HCT116 (cell line): ENCODE results near the gene WFDC12. TPM values are rescaled to one million over a fixed set of nuclear protein-coding genes. Genes with fewer than 3 reads are reported as not detected.

Experiments
- ATAC-seq: fragments of 200-7000 bp; cut with Tn5 transposase; 2 replicates; pipeline ENCODE4 v1.9.1; 2020; ENCODE audit warnings: mild to moderate bottlenecking, moderate library complexity
- BruUV-seq: library from RNA; stranded (reverse); fragments of 400-500 nt; replicated peaks from 2 replicates; lab custom pipeline; 2021; lab: Mats Ljungman, UMichigan
- CTCF ChIA-PET: fragments of 300-600 bp; sonication (Branson Sonifier 250); formaldehyde crosslinking; loops from one replicate; lab custom pipeline; 2021; ENCODE audit warnings: antibody characterized with exemption; lab: Charles Lee
- POLR2A ChIA-PET: fragments of 300-600, 350-600 bp; sonication (Branson Sonifier 250); formaldehyde crosslinking; loops from one replicate; lab custom pipeline; 2021; ENCODE audit warnings: antibody characterized with exemption; lab: Charles Lee
- RAD21 ChIA-PET, 2 experiments: fragments of 300-600 bp; sonication (Branson Sonifier 250); formaldehyde crosslinking; loops; one replicate each; lab custom pipeline; 2023; ENCODE audit warnings: low total read pairs in 2 of 2; ENCODE audit not compliant: uncharacterized antibody in 2 of 2, unreplicated experiment in 2 of 2, low non-redundant PET in 1 of 2; lab: Charles Lee
- DNase-seq: peaks from one replicate; pipeline ENCODE4 v3.0.0-alpha.2; 2010; ENCODE audit warnings: low read depth, low spot score
- H2AFZ ChIP-seq: fragments of 200-600 bp; shearing (Covaris generic), sonication (generic); 2 replicates; pipeline ENCODE4 v1.6.1; 2017; ENCODE audit warnings: low read depth, mixed run types, mixed read lengths, antibody characterized with exemption, low read length; ENCODE audit not compliant: poor library complexity, severe bottlenecking
- H3K27ac ChIP-seq: 2 replicates; pipeline ENCODE4 v1.5.1; 2012; ENCODE audit warnings: low read depth, low read length
- H3K27me3 ChIP-seq: fragments of 200-600 bp; sonication (generic); 2 replicates; pipeline ENCODE4 v1.6.1; 2016; ENCODE audit warnings: mixed run types, low read length, mixed read lengths; ENCODE audit not compliant: insufficient read depth
- H3K36me3 ChIP-seq, 2 experiments: fragments of 200-500 bp in 1 of 2; fragments of 200-600 bp in 1 of 2; sonication (Bioruptor generic) in 1 of 2; sonication (generic) in 1 of 2; 2 replicates each; pipeline versions ENCODE4 v1.5.1 to v1.6.1; 2014 to 2016; ENCODE audit warnings: low read length in 2 of 2, inconsistent platforms in 1 of 2, mixed read lengths in 1 of 2, mixed run types in 1 of 2; ENCODE audit not compliant: insufficient read depth in 2 of 2, control insufficient read depth in 1 of 2
- H3K4me1 ChIP-seq, 2 experiments: fragments of 200-600 bp in 1 of 2; sonication (generic) in 1 of 2; 2 replicates each; pipeline versions ENCODE4 v1.5.1 to v1.6.1; 2012 to 2017; ENCODE audit warnings: low read length in 2 of 2, inconsistent platforms in 1 of 2, mild to moderate bottlenecking in 1 of 2, mixed read lengths in 1 of 2, mixed run types in 1 of 2, moderate library complexity in 1 of 2; ENCODE audit not compliant: insufficient read depth in 2 of 2, control insufficient read depth in 1 of 2
- H3K4me2 ChIP-seq: fragments of 200-600 bp; sonication (generic); 2 replicates; pipeline ENCODE4 v1.6.1; 2017; ENCODE audit warnings: mixed run types, low read length, mixed read lengths
- H3K4me3 ChIP-seq, 2 experiments: fragments of 200-600 bp in 1 of 2; sonication (generic) in 1 of 2; replicated peaks in 1 of 2; 2 replicates each; pipeline ENCODE4 v1.5.1; 2011 to 2016; ENCODE audit warnings: low read length in 2 of 2, control low read depth in 1 of 2, low read depth in 1 of 2, mild to moderate bottlenecking in 1 of 2, mixed read lengths in 1 of 2, mixed run types in 1 of 2
- H3K79me2 ChIP-seq: fragments of 200-600 bp; sonication (generic); 2 replicates; pipeline ENCODE4 v1.6.1; 2017; ENCODE audit warnings: mild to moderate bottlenecking, mixed run types, low read length, moderate library complexity, mixed read lengths; ENCODE audit not compliant: insufficient read depth
- H3K9ac ChIP-seq: fragments of 200-600 bp; sonication (generic); 2 replicates; pipeline ENCODE4 v1.6.1; 2016; ENCODE audit warnings: low read length, mixed read lengths
- H3K9me2 ChIP-seq: fragments of 200-600 bp; sonication (generic), shearing (Covaris generic); 2 replicates; pipeline ENCODE4 v1.6.1; 2017; ENCODE audit warnings: mixed run types, mild to moderate bottlenecking, moderate library complexity; ENCODE audit not compliant: insufficient read depth
- H3K9me3 ChIP-seq, 2 experiments: fragments of 200-500 bp in 1 of 2; fragments of 200-600 bp in 1 of 2; sonication (Bioruptor generic) in 1 of 2; sonication (generic) in 1 of 2; 2 replicates each; pipeline ENCODE4 v1.6.1; 2014 to 2017; ENCODE audit warnings: low read length in 2 of 2, mixed read lengths in 2 of 2, inconsistent platforms in 1 of 2, low read depth in 1 of 2, mild to moderate bottlenecking in 1 of 2, mixed run types in 1 of 2, moderate library complexity in 1 of 2; ENCODE audit not compliant: control insufficient read depth in 1 of 2, insufficient read depth in 1 of 2
- H4K20me1 ChIP-seq: fragments of 200-600 bp; sonication (generic), shearing (Covaris generic); 2 replicates; pipeline ENCODE4 v1.6.1; 2017; ENCODE audit warnings: mixed run types, mild to moderate bottlenecking, moderate library complexity; ENCODE audit not compliant: insufficient read depth
- CEBPB ChIP-seq: IDR thresholded peaks from 2 replicates; pipeline ENCODE4 v1.6.1; 2012; ENCODE audit warnings: low read depth
- CTCF ChIP-seq, 3 experiments: fragments of 200-600 bp in 1 of 3; sonication (generic) in 1 of 3; IDR thresholded peaks in 2 of 3; conservative IDR thresholded peaks in 1 of 3; 2 replicates each; pipeline ENCODE4 v1.5.1; 2012 to 2017; ENCODE audit warnings: low read depth in 2 of 3, low read length in 2 of 3, antibody characterized with exemption in 1 of 3, borderline replicate concordance in 1 of 3, control low read depth in 1 of 3, mild to moderate bottlenecking in 1 of 3, mixed read lengths in 1 of 3, mixed run types in 1 of 3, moderate library complexity in 1 of 3; ENCODE audit not compliant: insufficient read depth in 1 of 3
- EZH2 ChIP-seq: fragments of 200-600 bp; sonication (generic); IDR thresholded peaks from 2 replicates; pipeline ENCODE4 v1.6.1; 2017; ENCODE audit warnings: antibody characterized with exemption, mixed run types
- EZH2phosphoT487 ChIP-seq: fragments of 200-600 bp; IDR thresholded peaks from 2 replicates; pipeline ENCODE4 v1.6.1; 2018; ENCODE audit warnings: antibody characterized with exemption, borderline replicate concordance
- FOSL1 ChIP-seq: IDR thresholded peaks from 2 replicates; pipeline ENCODE4 v1.6.1; 2012; ENCODE audit warnings: low read depth
- JUND ChIP-seq: IDR thresholded peaks from 2 replicates; pipeline ENCODE4 v1.6.1; 2012
- POLR2AphosphoS5 ChIP-seq: IDR thresholded peaks from 2 replicates; pipeline ENCODE4 v1.6.1; 2011; ENCODE audit warnings: mild to moderate bottlenecking, low read depth, low read length, moderate library complexity
- RAD21 ChIP-seq: IDR thresholded peaks from 2 replicates; pipeline ENCODE4 v1.6.1; 2012; ENCODE audit warnings: low read depth, mild to moderate bottlenecking
- REST ChIP-seq: IDR thresholded peaks from 2 replicates; pipeline ENCODE4 v1.6.1; 2012; ENCODE audit warnings: low read depth
- SIN3A ChIP-seq: IDR thresholded peaks from 2 replicates; pipeline ENCODE4 v1.6.1; 2012; ENCODE audit warnings: low read depth
- SP1 ChIP-seq: IDR thresholded peaks from 2 replicates; pipeline ENCODE4 v1.6.1; 2012; ENCODE audit warnings: low read depth
- TCF7L2 ChIP-seq: IDR thresholded peaks from 2 replicates; pipeline ENCODE4 v1.7.0; 2011; ENCODE audit warnings: borderline replicate concordance, inconsistent platforms; ENCODE audit not compliant: insufficient read depth, insufficient read length; ENCODE audit errors: extremely low read depth
- YY1 ChIP-seq: IDR thresholded peaks from 2 replicates; pipeline ENCODE4 v1.6.1; 2011; ENCODE audit warnings: low read length, low read depth, moderate library complexity, mild to moderate bottlenecking; ENCODE audit not compliant: insufficient replicate concordance; ENCODE audit errors: extremely low read depth
- ZBTB33 ChIP-seq: IDR thresholded peaks from 2 replicates; pipeline ENCODE4 v1.6.1; 2011; ENCODE audit warnings: mild to moderate bottlenecking, low read length, moderate library complexity; ENCODE audit not compliant: insufficient replicate concordance; ENCODE audit errors: extremely low read depth
- ZFX ChIP-seq: fragments of 450-650 bp; IDR thresholded peaks from 2 replicates; pipeline ENCODE4 v1.6.1; 2017
- ZNF274 ChIP-seq: fragments of 200-500 bp; sonication (Bioruptor generic); IDR thresholded peaks from 2 replicates; pipeline ENCODE4 v1.6.1; 2014; ENCODE audit warnings: mild to moderate bottlenecking, low read depth, low read length, inconsistent platforms
- intact Hi-C: fragments of 100-400 bp; cut with micrococcal nuclease; formaldehyde crosslinking; loops from 2 replicates; pipeline ENCODE4 v1.10.0; 2022
- total RNA-seq: library from RNA; stranded (reverse); gene quantifications from one replicate; pipeline ENCODE4 v1.2.1, GENCODE V29; 2021; ENCODE audit not compliant: unreplicated experiment
- TF ChIP-seq, protein P1 (sequence below): IDR thresholded peaks from 2 replicates; pipeline ENCODE4 v1.6.1; 2012
- TF ChIP-seq, protein P2 (sequence below): IDR thresholded peaks from 2 replicates; pipeline ENCODE4 v1.6.1; 2012

WFDC12 gene
- total RNA-seq, 1 experiment from 2014 or later = not detected

- POLR2A ChIA-PET = no interaction called here
- Histone ChIP-seq H2AFZ (no peak overlapping the region), H3K9ac (no peak overlapping the region), H3K4me1 (peaks cover 0 to 7% of the 10 kb centered on the region in 2 experiments; a peak in 2 of 4 replicates), H3K4me2 (no peak overlapping the region), H3K27me3 (peaks cover 16% of the 10 kb centered on the region; the same call in 1 of the 2 replicates), H4K20me1 (no peaks in the 10 kb centered on the region), H3K4me3 (no peak overlapping the region), H3K27ac (no peak overlapping the region), H3K9me3 (no peaks in the 10 kb centered on the region), H3K36me3 (no peaks in the 10 kb centered on the region), H3K9me2 (no peaks in the 10 kb centered on the region), H3K79me2 (no peaks in the 10 kb centered on the region)
- intact Hi-C loops = no loop called here
- no peak for DNase-seq
- no peak for ATAC-seq
- CTCF ChIA-PET = interaction anchor here (1.6 kb wide), 1 partner anchor 89 kb away, joined by 3 read pairs; no protein-coding TSS in a partner anchor
- no peak for TF ChIP-seq CTCF (IDR thresholded peaks at IDR 0.05 in 2 of 3, conservative IDR thresholded peaks at IDR 0.05 in 1 of 3; ENCODE audit: borderline replicate concordance in 1 of 3, insufficient read depth in 1 of 3, low read depth in 2 of 3, low read length in 2 of 3)
- no peak for TF ChIP-seq SIN3A
- no peak for TF ChIP-seq REST
- TF ChIP-seq EZH2phosphoT487 = no peak
- TF ChIP-seq, protein P1, sequence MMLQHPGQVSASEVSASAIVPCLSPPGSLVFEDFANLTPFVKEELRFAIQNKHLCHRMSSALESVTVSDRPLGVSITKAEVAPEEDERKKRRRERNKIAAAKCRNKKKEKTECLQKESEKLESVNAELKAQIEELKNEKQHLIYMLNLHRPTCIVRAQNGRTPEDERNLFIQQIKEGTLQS = no peak
- no peak for TF ChIP-seq FOSL1
- no peak for TF ChIP-seq POLR2AphosphoS5
- TF ChIP-seq, protein P2, sequence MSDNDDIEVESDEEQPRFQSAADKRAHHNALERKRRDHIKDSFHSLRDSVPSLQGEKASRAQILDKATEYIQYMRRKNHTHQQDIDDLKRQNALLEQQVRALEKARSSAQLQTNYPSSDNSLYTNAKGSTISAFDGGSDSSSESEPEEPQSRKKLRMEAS = no peak
- TF ChIP-seq RAD21 = no peak
- no peak for TF ChIP-seq YY1
- TF ChIP-seq ZNF274 = no peak
- TF ChIP-seq SP1 = no peak
- TF ChIP-seq TCF7L2 = no peak
- TF ChIP-seq ZBTB33 = no peak
- no peak for TF ChIP-seq CEBPB
- no peak for TF ChIP-seq EZH2
- no peak for TF ChIP-seq ZFX
- no peak for TF ChIP-seq JUND
- BruUV-seq = no TSS peak
- RAD21 ChIA-PET = no interaction called here
Measured at GRCh38 chr20:45140836-45141235, 16.6 kb upstream of the WFDC12 start.
